Prostate gland (tissue), 2 donors: ENCODE measurements around the gene PRDM10.

ENCODE experiments used
- POLR2A ChIP-seq: fragments of 450-650 bp; IDR thresholded peaks from one replicate; pipeline ENCODE4 v1.6.1; 2016; ENCODE audit warnings: antibody characterized with exemption, mild to moderate bottlenecking
- POLR2AphosphoS5 ChIP-seq: sonication (generic); formaldehyde crosslinking; IDR thresholded peaks from one replicate; pipeline ENCODE4 v1.6.1; 2017; ENCODE audit warnings: antibody characterized with exemption
- TF ChIP-seq, protein P1 (sequence below), 4 experiments: fragments of 200-600 bp in 2 of 4; fragments of 450-650 bp in 2 of 4; sonication (generic) in 2 of 4; IDR thresholded peaks; 1 replicate in 3 of 4; 2 replicates in 1 of 4; pipeline ENCODE4 v1.5.1; 2016 to 2019; ENCODE audit warnings: antibody characterized with exemption in 4 of 4, mild to moderate bottlenecking in 2 of 4, moderate library complexity in 2 of 4

DNA sequence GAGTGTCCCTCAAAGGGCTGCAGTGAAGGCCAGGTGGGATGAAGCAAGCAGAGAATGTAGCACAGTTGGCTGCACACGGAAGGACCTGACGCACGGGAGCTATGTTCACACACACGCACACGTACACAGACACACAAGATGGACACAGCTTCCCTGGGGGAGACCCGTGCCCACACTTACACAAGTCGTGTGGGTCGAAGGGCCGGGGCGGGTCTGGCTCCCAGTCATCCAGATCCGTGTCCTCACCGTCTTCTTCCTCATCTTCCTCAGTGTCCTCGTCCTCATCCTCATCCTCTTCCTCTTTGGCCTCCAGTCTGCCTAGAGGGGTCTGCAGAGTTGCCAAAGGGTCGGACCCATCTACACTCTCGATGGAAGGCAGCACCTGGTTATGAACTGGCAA is 55.7 kb downstream of the PRDM10 start:
- TF ChIP-seq, protein P1, sequence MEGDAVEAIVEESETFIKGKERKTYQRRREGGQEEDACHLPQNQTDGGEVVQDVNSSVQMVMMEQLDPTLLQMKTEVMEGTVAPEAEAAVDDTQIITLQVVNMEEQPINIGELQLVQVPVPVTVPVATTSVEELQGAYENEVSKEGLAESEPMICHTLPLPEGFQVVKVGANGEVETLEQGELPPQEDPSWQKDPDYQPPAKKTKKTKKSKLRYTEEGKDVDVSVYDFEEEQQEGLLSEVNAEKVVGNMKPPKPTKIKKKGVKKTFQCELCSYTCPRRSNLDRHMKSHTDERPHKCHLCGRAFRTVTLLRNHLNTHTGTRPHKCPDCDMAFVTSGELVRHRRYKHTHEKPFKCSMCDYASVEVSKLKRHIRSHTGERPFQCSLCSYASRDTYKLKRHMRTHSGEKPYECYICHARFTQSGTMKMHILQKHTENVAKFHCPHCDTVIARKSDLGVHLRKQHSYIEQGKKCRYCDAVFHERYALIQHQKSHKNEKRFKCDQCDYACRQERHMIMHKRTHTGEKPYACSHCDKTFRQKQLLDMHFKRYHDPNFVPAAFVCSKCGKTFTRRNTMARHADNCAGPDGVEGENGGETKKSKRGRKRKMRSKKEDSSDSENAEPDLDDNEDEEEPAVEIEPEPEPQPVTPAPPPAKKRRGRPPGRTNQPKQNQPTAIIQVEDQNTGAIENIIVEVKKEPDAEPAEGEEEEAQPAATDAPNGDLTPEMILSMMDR (IDR thresholded peaks at IDR 0.05) = no peak
- TF ChIP-seq POLR2AphosphoS5 (no peak), POLR2A (no peak)
